Measurements from ENCODE around the gene NTPCR. TPM values are rescaled to one million over a fixed set of nuclear protein-coding genes. Genes with fewer than 3 reads are reported as not detected.

NTPCR gene
- total RNA-seq, 4 donors from 2014 or later: 18.5 to 32.9 (median 25.1) TPM

GRCh38 chr1:233005703-233006102 lies 55.3 kb downstream of the NTPCR start:
- DNase-seq (ENCODE audit: low spot score) (no peak), ATAC-seq (ENCODE audit: low FRiP score) (no peak)
- no peak for TF ChIP-seq CTCF (IDR thresholded peaks at IDR 0.05)

- TF ChIP-seq CTCF (IDR thresholded peaks at IDR 0.05): no peak
- ATAC-seq (ENCODE audit: low FRiP score): no peak
- DNase-seq (ENCODE audit: low spot score): no peak
These were observed 55.7 kb downstream of the NTPCR start for GRCh38 chr1:233006108-233006507.

- ATAC-seq (ENCODE audit: low FRiP score) (no peak), DNase-seq (ENCODE audit: low spot score) (no peak)
- no peak for TF ChIP-seq CTCF (IDR thresholded peaks at IDR 0.05)
These were observed 56.1 kb downstream of the NTPCR start for GRCh38 chr1:233006541-233006973.

GRCh38 chr1:233010146-233010545 lies 59.7 kb downstream of the NTPCR start:
- TF ChIP-seq CTCF (IDR thresholded peaks at IDR 0.05): no peak
- no peak for DNase-seq (ENCODE audit: low spot score)
- no peak for ATAC-seq (ENCODE audit: low FRiP score)

- no peak for DNase-seq (ENCODE audit: low spot score)
- no peak for TF ChIP-seq CTCF (IDR thresholded peaks at IDR 0.05)
- no peak for ATAC-seq (ENCODE audit: low FRiP score)
These were observed 61.6 kb downstream of the NTPCR start for GRCh38 chr1:233012021-233012420.

GRCh38 chr1:233015965-233016364 lies 65.6 kb downstream of the NTPCR start:
- no peak for TF ChIP-seq CTCF (IDR thresholded peaks at IDR 0.05)
- DNase-seq (ENCODE audit: low spot score): no peak
- ATAC-seq (ENCODE audit: low FRiP score): no peak

GRCh38 chr1:233016798-233017197 lies 66.4 kb downstream of the NTPCR start:
- no peak for TF ChIP-seq CTCF (IDR thresholded peaks at IDR 0.05)
- no peak for DNase-seq (ENCODE audit: low spot score)
- ATAC-seq (ENCODE audit: low FRiP score): no peak
